ENCODE data around the gene TIMP3.

The TIMP3 gene

GRCh38 chr22:32805361-32805881, 3.9 kb downstream of the TIMP3 start:
- no peak for DNase-seq (ENCODE audit: low read depth in 2 of 2, low spot score in 1 of 2)

- no peak for DNase-seq (ENCODE audit: low read depth in 2 of 2, low spot score in 1 of 2)
These were observed 4.8 kb downstream of the TIMP3 start for GRCh38 chr22:32806296-32806695.

GRCh38 chr22:32808038-32808445, 6.5 kb downstream of the TIMP3 start:
- no peak for DNase-seq (ENCODE audit: low read depth in 2 of 2, low spot score in 1 of 2)

GRCh38 chr22:32809786-32810554, 8.5 kb downstream of the TIMP3 start:
- DNase-seq (ENCODE audit: low read depth in 2 of 2, low spot score in 1 of 2), result no peak

DNA sequence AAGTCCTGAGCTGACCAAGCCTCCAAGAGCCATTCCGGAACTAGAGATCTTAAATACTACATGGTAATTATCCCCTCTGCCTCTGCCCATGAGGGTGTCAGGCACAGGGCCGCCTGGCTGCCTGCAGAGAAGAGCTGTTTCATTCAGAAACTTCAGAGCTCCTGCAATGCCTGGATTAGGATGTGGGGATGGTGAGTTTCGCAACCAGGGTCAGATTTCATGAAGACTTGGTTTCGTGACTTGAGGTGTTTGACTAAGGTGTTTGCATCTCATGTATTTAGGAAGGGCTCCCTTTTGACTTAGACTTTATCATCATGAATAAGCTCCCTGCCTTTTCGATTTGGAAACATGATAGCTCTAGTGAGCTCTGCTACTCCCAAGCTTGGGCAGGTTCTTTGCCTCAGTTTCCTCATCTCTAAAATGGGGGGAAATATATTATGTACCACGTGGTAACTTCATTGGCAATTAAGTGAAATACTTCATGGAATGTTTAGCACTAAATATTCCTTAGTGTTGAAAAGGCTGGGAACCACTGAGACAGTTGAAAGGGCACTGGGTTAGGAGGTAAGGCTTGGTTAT, 9.1 kb downstream of the TIMP3 start:
- DNase-seq (ENCODE audit: low read depth in 2 of 2, low spot score in 1 of 2), result no peak

- DNase-seq (ENCODE audit: low read depth in 2 of 2, low spot score in 1 of 2), result no peak
These were observed 10.5 kb downstream of the TIMP3 start for GRCh38 chr22:32811788-32812545.

GRCh38 chr22:32814285-32814860, 12.9 kb downstream of the TIMP3 start:
- DNase-seq (ENCODE audit: low read depth in 2 of 2, low spot score in 1 of 2), result no peak

DNA sequence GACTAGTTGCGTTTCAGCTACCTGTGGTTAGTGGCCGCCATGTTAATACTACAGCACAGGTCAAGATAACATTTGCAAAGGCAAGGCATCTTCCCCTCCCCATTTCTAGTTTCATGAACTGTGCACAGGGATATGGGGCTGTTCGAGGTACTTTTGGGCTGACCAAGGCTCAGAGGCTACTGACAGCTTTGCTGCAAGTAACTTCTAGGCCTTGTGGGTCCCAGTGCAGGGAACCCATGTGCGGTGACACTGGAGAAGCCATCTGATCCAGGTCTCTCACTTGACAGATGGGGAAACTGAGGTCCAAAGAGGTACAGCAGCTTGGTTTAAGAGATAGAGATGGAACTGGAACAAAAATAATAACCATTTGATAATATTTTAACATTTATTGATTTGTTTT, 13.6 kb downstream of the TIMP3 start:
- DNase-seq (ENCODE audit: low read depth in 2 of 2, low spot score in 1 of 2), result no peak

DNA sequence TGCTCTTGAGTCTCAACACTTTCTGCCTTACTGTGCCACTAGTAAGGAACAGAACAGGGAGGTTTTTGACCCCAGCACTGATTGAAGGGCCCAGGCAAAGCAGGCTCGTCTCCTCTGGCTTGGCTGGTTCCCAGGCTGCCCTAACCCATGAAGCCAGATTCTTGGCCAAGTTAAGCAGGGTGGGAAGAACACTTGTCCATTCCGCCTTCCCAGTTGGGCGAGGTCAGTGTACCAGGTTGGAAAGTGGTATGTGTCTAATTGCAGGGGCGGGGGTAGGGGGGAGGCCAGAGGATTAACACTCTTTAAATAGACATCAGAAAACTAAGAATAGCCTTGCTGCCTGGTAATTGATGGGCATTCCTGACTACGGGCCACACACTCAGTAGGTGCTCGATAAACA, 14.4 kb downstream of the TIMP3 start:
- no peak for DNase-seq (ENCODE audit: low read depth in 2 of 2, low spot score in 1 of 2)

DNA sequence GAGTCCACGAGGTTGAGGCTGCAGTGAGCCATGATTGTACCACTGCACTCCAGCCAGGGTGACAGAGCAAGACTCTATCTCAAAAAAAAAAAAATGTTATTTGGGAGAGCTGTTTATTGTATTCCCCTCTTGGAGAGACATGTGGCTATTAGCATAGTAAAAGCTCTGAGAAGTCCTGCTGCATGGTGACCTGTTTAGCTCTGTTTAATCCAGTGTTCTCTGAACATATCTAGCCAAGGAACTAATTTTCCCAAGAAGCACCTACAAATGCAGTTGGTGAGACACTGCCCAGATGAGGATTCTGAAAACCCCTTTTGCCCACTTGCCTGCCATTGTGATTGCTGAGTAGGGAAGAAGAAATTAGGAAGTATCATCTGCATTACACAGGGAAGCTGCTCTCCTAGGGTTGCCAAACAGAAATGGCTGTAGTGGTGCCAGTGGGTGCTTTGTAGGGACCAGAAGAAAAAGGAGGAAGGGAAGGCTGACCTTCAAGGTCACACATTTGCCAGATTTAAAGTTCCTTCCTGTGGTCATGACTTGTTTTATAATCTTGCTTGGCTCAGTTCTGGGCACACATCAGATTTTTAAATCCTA, 15.7 kb downstream of the TIMP3 start:
- no peak for DNase-seq (ENCODE audit: low read depth in 2 of 2, low spot score in 1 of 2)

- no peak for DNase-seq (ENCODE audit: low read depth in 2 of 2, low spot score in 1 of 2)
These were observed 17.1 kb downstream of the TIMP3 start for GRCh38 chr22:32818446-32819115.

DNA sequence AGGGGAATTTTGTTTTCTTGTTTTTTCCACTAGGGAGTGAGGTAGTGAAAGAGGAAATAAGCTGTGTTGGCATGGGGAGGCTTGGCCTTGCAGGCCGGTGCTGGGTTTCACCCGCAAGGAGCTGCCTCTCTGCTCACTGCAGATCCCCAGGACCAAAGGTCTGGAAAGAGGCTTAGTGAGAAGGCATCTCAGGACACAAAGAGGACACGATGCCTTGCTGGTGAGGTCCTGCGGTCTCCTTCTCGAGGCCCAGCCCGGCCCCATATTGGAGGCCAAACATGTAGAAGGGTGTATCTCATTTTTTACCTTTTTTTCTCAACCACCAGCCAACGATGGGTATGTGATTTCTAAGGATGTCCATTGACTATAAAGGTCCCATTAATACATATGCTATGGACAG, 17.6 kb downstream of the TIMP3 start:
- no peak for DNase-seq (ENCODE audit: low read depth in 2 of 2, low spot score in 1 of 2)

DNA sequence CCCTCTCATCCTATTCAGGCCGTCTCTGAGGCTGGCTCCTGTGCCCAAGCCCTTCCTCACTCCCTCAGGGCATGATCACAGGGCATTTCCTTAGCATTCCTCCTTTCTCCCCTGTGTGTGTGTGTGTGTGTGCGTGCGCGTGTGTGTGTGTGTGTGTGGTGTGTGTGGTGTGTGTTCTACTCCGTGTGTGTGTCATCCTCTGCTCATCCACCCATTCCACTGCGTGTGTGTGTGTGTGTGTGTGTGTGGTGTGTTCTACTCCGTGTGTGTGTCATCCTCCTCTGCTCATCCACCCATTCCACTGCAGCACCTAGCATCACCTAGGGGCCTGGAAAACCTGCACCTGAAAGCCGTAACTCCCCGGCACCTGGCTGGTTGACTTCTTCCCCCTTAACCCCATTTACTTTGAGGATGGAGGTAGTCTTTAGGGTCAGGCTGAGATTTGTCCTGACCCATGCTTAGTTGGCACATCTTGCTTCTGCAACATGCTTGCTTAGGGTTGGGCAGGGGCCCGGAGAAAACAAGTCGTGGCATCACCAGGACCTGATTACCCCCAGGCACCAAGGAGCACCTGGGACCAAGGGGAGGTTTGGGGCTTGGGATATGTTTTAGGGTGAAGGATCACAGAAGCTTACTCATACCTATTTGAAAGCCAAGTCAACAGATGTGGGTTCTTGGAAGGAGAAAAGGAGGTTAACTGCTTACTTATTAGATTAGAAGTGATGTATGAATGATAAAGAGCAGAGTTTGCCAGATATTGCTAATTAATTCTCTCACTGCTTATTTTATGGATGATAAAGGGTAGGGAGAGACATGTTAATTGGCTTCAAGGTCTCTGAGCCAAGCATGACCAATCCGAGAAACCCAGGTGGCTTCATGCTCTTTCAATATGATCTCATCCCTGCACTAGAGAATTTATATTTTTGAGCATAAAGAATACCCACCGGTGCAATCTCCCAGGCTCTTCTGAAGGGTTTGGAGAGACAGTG, 18.9 kb downstream of the TIMP3 start:
- DNase-seq (ENCODE audit: low read depth in 2 of 2, low spot score in 1 of 2), result no peak

DNA sequence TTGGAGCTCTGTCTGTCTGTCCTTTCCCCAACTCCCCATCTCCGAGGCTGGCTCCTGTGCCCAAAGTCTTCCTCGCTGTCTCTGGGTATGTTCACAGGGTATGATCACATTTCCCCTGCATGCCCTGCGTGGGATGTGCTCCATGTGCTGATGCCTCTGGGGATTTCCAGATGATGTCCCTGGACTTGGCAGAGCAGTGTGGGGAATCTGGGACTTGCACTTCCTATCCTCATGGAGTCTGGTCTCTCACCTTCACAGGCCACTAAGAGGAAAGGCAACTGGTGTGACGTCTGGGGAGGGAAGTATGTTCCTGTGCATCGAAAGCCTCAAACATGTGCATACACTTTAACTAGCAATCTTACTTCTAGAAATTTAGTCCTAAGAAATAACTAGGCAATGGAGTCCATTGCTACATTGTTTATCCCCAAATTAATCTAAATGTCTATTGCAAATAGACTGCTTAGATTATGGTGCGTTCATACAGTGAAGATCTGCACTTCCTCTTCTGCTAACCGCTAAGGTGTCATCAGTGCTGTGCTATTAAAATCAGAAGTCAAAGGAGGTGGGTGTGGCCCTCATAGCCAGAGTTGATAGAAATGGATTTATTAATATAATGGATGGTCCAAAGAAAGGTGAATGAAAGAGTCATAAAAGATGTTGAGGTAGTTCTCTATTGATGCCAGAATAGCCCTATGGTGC, 20.8 kb downstream of the TIMP3 start:
- no peak for DNase-seq (ENCODE audit: low read depth in 2 of 2, low spot score in 1 of 2)

GRCh38 chr22:32823024-32823730, 21.7 kb downstream of the TIMP3 start:
- DNase-seq (ENCODE audit: low read depth in 2 of 2, low spot score in 1 of 2), result no peak

- no peak for DNase-seq (ENCODE audit: low read depth in 2 of 2, low spot score in 1 of 2)
These were observed 23.2 kb downstream of the TIMP3 start for GRCh38 chr22:32824531-32825312.

- DNase-seq (ENCODE audit: low read depth in 2 of 2, low spot score in 1 of 2), result no peak
These were observed 25.0 kb downstream of the TIMP3 start for GRCh38 chr22:32826537-32826936.
